Lower lobe of right lung (tissue), 2 donors: ENCODE measurements around the gene ENPP3. TPM values are rescaled to one million over a fixed set of nuclear protein-coding genes. Genes with fewer than 3 reads are reported as not detected.

ENCODE experiments used
- ATAC-seq, 2 donors: fragments of 200-7000 bp; cut with Tn5 transposase; one replicate each; pipeline ENCODE4 v1.9.1; 2020 to 2022; ENCODE audit warnings: mild to moderate bottlenecking in 2 of 2, moderate library complexity in 2 of 2
- DNase-seq: peaks from one replicate; pipeline ENCODE4 v3.0.0-alpha.2; 2020
- H3K27ac ChIP-seq: fragments of 200-600 bp; one replicate; pipeline ENCODE4 v1.8.0; 2022
- H3K27me3 ChIP-seq: fragments of 200-600 bp; one replicate; pipeline ENCODE4 v1.8.0; 2022; ENCODE audit warnings: low read depth
- H3K36me3 ChIP-seq: fragments of 200-600 bp; one replicate; pipeline ENCODE4 v1.8.0; 2022; ENCODE audit warnings: mild to moderate bottlenecking
- H3K4me1 ChIP-seq: fragments of 200-600 bp; one replicate; pipeline ENCODE4 v1.8.0; 2022
- H3K4me3 ChIP-seq: fragments of 200-600 bp; one replicate; pipeline ENCODE4 v1.8.0; 2022; ENCODE audit warnings: mild to moderate bottlenecking
- H3K9me3 ChIP-seq: fragments of 200-600 bp; one replicate; pipeline ENCODE4 v1.8.0; 2022
- CTCF ChIP-seq: fragments of 200-600 bp; IDR thresholded peaks from one replicate; pipeline ENCODE4 v1.8.0; 2022; ENCODE audit warnings: antibody characterized with exemption, mild to moderate bottlenecking
- intact Hi-C: fragments of 100-400 bp; cut with DNase I; formaldehyde crosslinking; loops from one replicate; pipeline ENCODE4 v1.11.0; 2022
- total RNA-seq: library from RNA; stranded (reverse); fragmentation: NEBNext Ultra II Directional; extraction: Animal tissue kit (Norgen Biotek cat#: 25700); gene quantifications from one replicate; pipeline ENCODE4 v1.2.1, GENCODE V29; 2021
- donor health status: DM: no; HTN: yes; CAD: no; lungs with severe emphysema.

ENPP3 gene
- total RNA-seq, 1 donor from 2014 or later, result 1.7 TPM

- intact Hi-C loops, result no loop called here
- no peak overlapping the region for H3K27ac ChIP-seq
- no peaks in the 10 kb centered on the region for H3K9me3 ChIP-seq
- no peak overlapping the region for H3K4me3 ChIP-seq
- no peak for ATAC-seq
- DNase-seq, result no peak
- H3K27me3 ChIP-seq, result no peaks in the 10 kb centered on the region
- TF ChIP-seq CTCF, result no peak
- H3K36me3 ChIP-seq, result no peaks in the 10 kb centered on the region
- H3K4me1 ChIP-seq, result peaks cover 5% of the 10 kb centered on the region
Observed at GRCh38 chr6:131784561-131784960, 147.5 kb downstream of the ENPP3 start.

- Histone ChIP-seq H3K27me3 (no peaks in the 10 kb centered on the region), H3K4me1 (peaks cover 5% of the 10 kb centered on the region), H3K27ac (no peak overlapping the region), H3K4me3 (no peak overlapping the region), H3K9me3 (no peaks in the 10 kb centered on the region), H3K36me3 (no peaks in the 10 kb centered on the region)
- TF ChIP-seq CTCF, result no peak
- intact Hi-C loops, result no loop called here
- no peak for ATAC-seq
- DNase-seq, result no peak
Observed at GRCh38 chr6:131787079-131787478, 150.0 kb downstream of the ENPP3 start.

- no peak overlapping the region for H3K27ac ChIP-seq
- no peaks in the 10 kb centered on the region for H3K9me3 ChIP-seq
- no peak for DNase-seq
- intact Hi-C loops, result no loop called here
- H3K36me3 ChIP-seq, result no peaks in the 10 kb centered on the region
- no peak for TF ChIP-seq CTCF
- H3K4me1 ChIP-seq, result peaks cover 5% of the 10 kb centered on the region
- no peak overlapping the region for H3K4me3 ChIP-seq
- no peak for ATAC-seq
- no peaks in the 10 kb centered on the region for H3K27me3 ChIP-seq
Observed at GRCh38 chr6:131787766-131788712, 150.9 kb downstream of the ENPP3 start.

GRCh38 chr6:131789219-131789618 lies 152.1 kb downstream of the ENPP3 start:
- intact Hi-C loops, result no loop called here
- Histone ChIP-seq H3K36me3 (no peaks in the 10 kb centered on the region), H3K27ac (no peak overlapping the region), H3K4me3 (no peak overlapping the region), H3K27me3 (no peaks in the 10 kb centered on the region), H3K4me1 (peaks cover 5% of the 10 kb centered on the region), H3K9me3 (no peaks in the 10 kb centered on the region)
- TF ChIP-seq CTCF, result no peak
- ATAC-seq (no peak), DNase-seq (no peak)

GRCh38 chr6:131791476-131791875 lies 154.4 kb downstream of the ENPP3 start:
- H3K36me3 ChIP-seq, result no peaks in the 10 kb centered on the region
- no peak for ATAC-seq
- H3K27me3 ChIP-seq, result no peaks in the 10 kb centered on the region
- intact Hi-C loops, result no loop called here
- no peak for DNase-seq
- no peaks in the 10 kb centered on the region for H3K9me3 ChIP-seq
- H3K4me3 ChIP-seq, result no peak overlapping the region
- no peak overlapping the region for H3K27ac ChIP-seq
- TF ChIP-seq CTCF, result no peak
- peaks cover 5% of the 10 kb centered on the region for H3K4me1 ChIP-seq
